GM12878 (cell line): ENCODE results near the gene WSCD2. TPM values are rescaled to one million over a fixed set of nuclear protein-coding genes. Genes with fewer than 3 reads are reported as not detected.

Experiments
- ATAC-seq: fragments of 200-7000 bp; cut with Tn5 transposase; 3 replicates; pipeline ENCODE4 v1.9.1; 2020; ENCODE audit warnings: mild to moderate bottlenecking, moderate library complexity
- BruUV-seq: library from RNA; stranded (reverse); fragments of 400-500 nt; replicated peaks from 2 replicates; lab custom pipeline; 2021; lab: Mats Ljungman, UMichigan
- CTCF ChIA-PET: fragments of 300-600 bp; sonication (Branson Sonifier 250); formaldehyde crosslinking; extraction: SDS; loops from one replicate; lab custom pipeline; 2021; ENCODE audit warnings: inconsistent platforms; lab: Yijun Ruan, JAX
- POLR2A ChIA-PET: fragments of 350-600 bp; formaldehyde crosslinking; extraction: SDS; loops from one replicate; lab custom pipeline; 2021; ENCODE audit warnings: inconsistent platforms; lab: Charles Lee
- RAD21 ChIA-PET: fragments of 300-600 bp; sonication (Branson Sonifier 250); formaldehyde crosslinking; loops from one replicate; lab custom pipeline; 2023; ENCODE audit warnings: antibody characterized with exemption; ENCODE audit not compliant: unreplicated experiment; lab: Charles Lee
- SMC1A ChIA-PET: fragments of 300-600 bp; sonication (Branson Sonifier 250); formaldehyde crosslinking; loops from one replicate; lab custom pipeline; 2023; ENCODE audit not compliant: unreplicated experiment, uncharacterized antibody; lab: Charles Lee
- DNase-seq: peaks from one replicate; pipeline ENCODE4 v3.0.0-alpha.2; 2011; ENCODE audit warnings: low read depth, low spot score
- FAIRE-seq: peaks from 3 replicates; lab custom pipeline; 2011; peaks lifted over from hg19 to GRCh38; lab: Jason Lieb, UNC
- H2AFZ ChIP-seq: 2 replicates; pipeline ENCODE4 v1.6.0; 2011; ENCODE audit warnings: low read depth, low read length, control low read depth; ENCODE audit not compliant: control insufficient read depth
- H3K27ac ChIP-seq: 2 replicates; pipeline ENCODE4 v1.5.1; 2011; ENCODE audit warnings: control low read depth; ENCODE audit not compliant: control insufficient read depth, insufficient read depth
- H3K27me3 ChIP-seq, 2 experiments: replicated peaks in 1 of 2; 2 replicates each; pipeline versions ENCODE4 v1.6.0 to v1.6.1; 2011; ENCODE audit warnings: low read length in 1 of 2; ENCODE audit not compliant: control insufficient read depth in 2 of 2, insufficient read depth in 2 of 2
- H3K36me3 ChIP-seq, 2 experiments: 2 replicates each; pipeline ENCODE4 v1.5.1; 2011; ENCODE audit warnings: low read length in 1 of 2; ENCODE audit not compliant: control insufficient read depth in 2 of 2, insufficient read depth in 2 of 2
- H3K4me1 ChIP-seq: 2 replicates; pipeline ENCODE4 v1.6.1; 2011; ENCODE audit warnings: mild to moderate bottlenecking, low read length, moderate library complexity, mixed read lengths; ENCODE audit not compliant: control insufficient read depth, insufficient read depth
- H3K4me2 ChIP-seq: 2 replicates; pipeline ENCODE4 v1.6.0; 2011; ENCODE audit warnings: control low read depth; ENCODE audit not compliant: control insufficient read depth, insufficient read depth
- H3K4me3 ChIP-seq: fragments of 200-600 bp; sonication (generic); 2 replicates; pipeline ENCODE4 v1.5.1; 2016
- H3K79me2 ChIP-seq: 2 replicates; pipeline ENCODE4 v1.6.0; 2011; ENCODE audit warnings: low read length; ENCODE audit not compliant: control insufficient read depth, insufficient read depth
- H3K9ac ChIP-seq: 2 replicates; pipeline ENCODE4 v1.8.0; 2011; ENCODE audit warnings: low read length, control low read depth, mixed read lengths; ENCODE audit not compliant: control insufficient read depth, insufficient read depth
- H3K9me3 ChIP-seq: replicated peaks from 3 replicates; pipeline ENCODE4 v1.5.1; 2011; ENCODE audit warnings: mild to moderate bottlenecking, low read length; ENCODE audit not compliant: control insufficient read depth, insufficient read depth
- H4K20me1 ChIP-seq: 2 replicates; pipeline ENCODE4 v1.6.0; 2011; ENCODE audit not compliant: control insufficient read depth, insufficient read depth
- BACH1 ChIP-seq: fragments of 450-650 bp; IDR thresholded peaks from 2 replicates; pipeline ENCODE4 v1.6.1; 2017; ENCODE audit warnings: mild to moderate bottlenecking, borderline replicate concordance
- KDM1A ChIP-seq: fragments of 200-600 bp; sonication (generic); IDR thresholded peaks from 2 replicates; pipeline ENCODE4 v1.6.1; 2016; ENCODE audit warnings: borderline replicate concordance
- SIX5 ChIP-seq: IDR thresholded peaks from 2 replicates; pipeline ENCODE4 v1.6.1; 2011; ENCODE audit warnings: mild to moderate bottlenecking, low read depth, low read length, moderate library complexity; ENCODE audit not compliant: severe bottlenecking
- STAT1 ChIP-seq: fragments of 450-650 bp; conservative IDR thresholded peaks from 2 replicates; pipeline ENCODE4 v1.6.1; 2014; ENCODE audit warnings: antibody characterized with exemption, mild to moderate bottlenecking
- ZZZ3 ChIP-seq: IDR thresholded peaks from 2 replicates; pipeline ENCODE4 v1.6.1; 2011; ENCODE audit warnings: low read depth; ENCODE audit not compliant: control insufficient read depth, insufficient read length
- WGBS: methylation state at CpG from one replicate; pipeline ENCODE4 v1.1.6; 2016; ENCODE audit warnings: low lambda C conversion rate; ENCODE audit not compliant: insufficient replicate concordance, insufficient coverage; ENCODE audit errors: missing lambda C conversion rate; 5-methylcytosine and 5-hydroxymethylcytosine counted together
- in situ Hi-C: fragments of 300-500 bp; cut with MboI; formaldehyde crosslinking; loops from 9 replicates; pipeline ENCODE4 v1.14.3; 2018; ENCODE audit warnings: mixed read lengths
- intact Hi-C: fragments of 100-400 bp; cut with micrococcal nuclease; formaldehyde crosslinking; loops from one replicate; pipeline ENCODE4 v1.14.2; 2022; ENCODE audit not compliant: unreplicated experiment
- polyA plus RNA-seq, 11 experiments: library from polyadenylated mRNA; depleted of rRNA in 4 of 11; unstranded in 6 of 11; stranded (reverse) in 5 of 11; fragments of >200 nt; fragmentation: Nextera tagmentation in 4 of 11; fragmentation: Illumina TruSeq in 1 of 11; extraction: Ambion mirVana in 4 of 11; extraction: Trizol in 1 of 11; gene quantifications; 1 replicate in 1 of 11; 2 replicates in 10 of 11; pipeline versions ENCODE4 v1.2.1 to v1.2.3, GENCODE V29; 2011 to 2016; ENCODE audit warnings: inconsistent platforms in 2 of 11, missing spikeins in 2 of 11, low read depth in 1 of 11
- total RNA-seq, 4 experiments: library from RNA; depleted of rRNA in 3 of 4; stranded (reverse); fragments of >200 nt in 3 of 4; fragmentation: Illumina TruSeq in 1 of 4; extraction: Trizol in 1 of 4; gene quantifications; 2 replicates each; pipeline versions ENCODE4 v1.2.1 to v1.2.3, GENCODE V29; 2013 to 2021
- TF ChIP-seq, protein P1 (sequence below): fragments of 450-650 bp; IDR thresholded peaks from 2 replicates; pipeline ENCODE4 v1.6.1; 2017; ENCODE audit warnings: antibody characterized with exemption, mild to moderate bottlenecking, moderate library complexity

Gene WSCD2
- total and polyA plus RNA-seq, 10 of the 15 experiments (the other 5 are each of a cell fraction or from before 2014, with no cell fraction given) = 0.41 TPM; not detected in 9

DNA sequence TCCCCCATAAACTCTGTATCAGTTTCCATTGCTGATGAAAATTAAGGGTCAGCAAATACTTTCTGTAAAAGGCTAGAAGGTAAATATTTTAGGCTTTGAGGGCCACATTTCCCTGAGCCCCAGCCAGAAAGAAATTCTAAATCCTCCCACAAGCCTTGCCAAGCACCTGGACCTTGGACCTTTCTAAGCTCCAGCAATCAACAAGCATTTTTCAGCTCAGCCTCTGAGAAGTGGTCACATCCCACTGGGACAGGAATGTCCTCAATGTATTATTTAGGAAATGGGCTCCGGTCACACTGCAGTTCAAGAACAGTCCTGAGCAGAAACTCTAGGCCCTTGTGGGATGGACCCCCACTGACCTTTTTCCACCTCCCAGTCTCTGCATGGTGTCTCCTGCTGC is 55.9 kb downstream of the WSCD2 start:
- H3K4me3 ChIP-seq = no peak overlapping the region
- ChIA-PET CTCF (interaction anchor here (1.6 kb wide), 1 partner anchor 10 kb away, joined by 8 read pairs; no protein-coding TSS in a partner anchor), POLR2A (no interaction called here), SMC1A (no interaction called here), RAD21 (no interaction called here)
- ATAC-seq = no peak
- TF ChIP-seq, protein P1, sequence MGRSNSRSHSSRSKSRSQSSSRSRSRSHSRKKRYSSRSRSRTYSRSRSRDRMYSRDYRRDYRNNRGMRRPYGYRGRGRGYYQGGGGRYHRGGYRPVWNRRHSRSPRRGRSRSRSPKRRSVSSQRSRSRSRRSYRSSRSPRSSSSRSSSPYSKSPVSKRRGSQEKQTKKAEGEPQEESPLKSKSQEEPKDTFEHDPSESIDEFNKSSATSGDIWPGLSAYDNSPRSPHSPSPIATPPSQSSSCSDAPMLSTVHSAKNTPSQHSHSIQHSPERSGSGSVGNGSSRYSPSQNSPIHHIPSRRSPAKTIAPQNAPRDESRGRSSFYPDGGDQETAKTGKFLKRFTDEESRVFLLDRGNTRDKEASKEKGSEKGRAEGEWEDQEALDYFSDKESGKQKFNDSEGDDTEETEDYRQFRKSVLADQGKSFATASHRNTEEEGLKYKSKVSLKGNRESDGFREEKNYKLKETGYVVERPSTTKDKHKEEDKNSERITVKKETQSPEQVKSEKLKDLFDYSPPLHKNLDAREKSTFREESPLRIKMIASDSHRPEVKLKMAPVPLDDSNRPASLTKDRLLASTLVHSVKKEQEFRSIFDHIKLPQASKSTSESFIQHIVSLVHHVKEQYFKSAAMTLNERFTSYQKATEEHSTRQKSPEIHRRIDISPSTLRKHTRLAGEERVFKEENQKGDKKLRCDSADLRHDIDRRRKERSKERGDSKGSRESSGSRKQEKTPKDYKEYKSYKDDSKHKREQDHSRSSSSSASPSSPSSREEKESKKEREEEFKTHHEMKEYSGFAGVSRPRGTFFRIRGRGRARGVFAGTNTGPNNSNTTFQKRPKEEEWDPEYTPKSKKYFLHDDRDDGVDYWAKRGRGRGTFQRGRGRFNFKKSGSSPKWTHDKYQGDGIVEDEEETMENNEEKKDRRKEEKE = no peak
- TF ChIP-seq KDM1A (no peak), BACH1 (no peak), SIX5 (no peak), STAT1 (no peak), ZZZ3 (no peak)
- no peak overlapping the region for H3K4me2 ChIP-seq
- H3K27me3 ChIP-seq = peaks cover 0 to 2% of the 10 kb centered on the region in 2 experiments; a peak in 2 of 4 replicates
- intact Hi-C loops (no loop called here), in situ Hi-C loops (no loop called here)
- H3K4me1 ChIP-seq = peaks cover 7% of the 10 kb centered on the region
- H3K36me3 ChIP-seq = no peaks in the 10 kb centered on the region
- no peaks in the 10 kb centered on the region for H4K20me1 ChIP-seq
- no peak overlapping the region for H3K9ac ChIP-seq
- H3K27ac ChIP-seq = no peak overlapping the region
- DNase-seq = no peak
- no peaks in the 10 kb centered on the region; the same call in 2 of the 3 replicates for H3K9me3 ChIP-seq
- H2AFZ ChIP-seq = no peak overlapping the region
- BruUV-seq = no TSS peak
- WGBS = 29% methylated on average over 1 of the region's 1 CpG
- no peaks in the 10 kb centered on the region for H3K79me2 ChIP-seq
- FAIRE-seq = no peak
